K562 (cell line): Measurements from ENCODE around the gene SMIM41. TPM values are rescaled to one million over a fixed set of nuclear protein-coding genes. Genes with fewer than 3 reads are reported as not detected.

Experiments used
- ATAC-seq: fragments of 200-7000 bp; cut with Tn5 transposase; 3 replicates; pipeline ENCODE4 v1.9.1; 2020; ENCODE audit warnings: moderate library complexity
- BruUV-seq: library from RNA; stranded (reverse); fragments of 400-500 nt; replicated peaks from 2 replicates; lab custom pipeline; 2021; lab: Mats Ljungman, UMichigan
- CTCF ChIA-PET: fragments of 300-600 bp; formaldehyde crosslinking; extraction: SDS; loops from one replicate; lab custom pipeline; 2021; ENCODE audit warnings: low intra/inter-chr PET ratio; lab: Yijun Ruan, JAX
- POLR2A ChIA-PET: fragments of 300-600, 350-650 bp; sonication (Branson Sonifier 250); formaldehyde crosslinking; extraction: SDS; loops from one replicate; lab custom pipeline; 2021; ENCODE audit warnings: antibody characterized with exemption, inconsistent platforms; lab: Yijun Ruan, JAX
- DNase-seq, 4 experiments: peaks; one replicate each; pipeline versions ENCODE4 v3.0.0 to v3.0.0-alpha.2; 2011 to 2018; ENCODE audit warnings: low spot score in 3 of 4, mixed read lengths in 3 of 4; ENCODE audit errors: extremely low read depth in 1 of 4
- FAIRE-seq: peaks from 2 replicates; lab custom pipeline; 2011; peaks lifted over from hg19 to GRCh38; lab: Jason Lieb, UNC
- H2AFZ ChIP-seq: 2 replicates; pipeline ENCODE4 v1.6.0; 2011; ENCODE audit warnings: low read depth, low read length, control low read depth, inconsistent platforms
- H3K27ac ChIP-seq: fragments of 200-600 bp; 3 replicates; pipeline ENCODE4 v1.8.0; 2011; ENCODE audit warnings: low read depth, mild to moderate bottlenecking, control low read depth, inconsistent platforms, low read length, moderate library complexity, mixed read lengths; ENCODE audit errors: extremely low read depth
- H3K27me3 ChIP-seq, 2 experiments: fragments of 300-600 bp in 1 of 2; 2 replicates in 1 of 2; 3 replicates in 1 of 2; pipeline versions ENCODE4 v1.6.0 to v1.8.0; 2011; ENCODE audit warnings: inconsistent platforms in 2 of 2, low read length in 2 of 2, mild to moderate bottlenecking in 1 of 2, mixed read lengths in 1 of 2, moderate library complexity in 1 of 2; ENCODE audit not compliant: control insufficient read depth in 2 of 2, insufficient read depth in 2 of 2
- H3K36me3 ChIP-seq: fragments of 300-600 bp; 3 replicates; pipeline ENCODE4 v1.8.0; 2011; ENCODE audit warnings: mild to moderate bottlenecking, low read length, inconsistent platforms; ENCODE audit not compliant: control insufficient read depth, insufficient read depth
- H3K4me1 ChIP-seq, 2 experiments: fragments of 200-600 bp in 1 of 2; replicated peaks in 1 of 2; 2 replicates in 1 of 2; 3 replicates in 1 of 2; pipeline versions ENCODE4 v1.5.1 to v1.8.0; 2011; ENCODE audit warnings: inconsistent platforms in 2 of 2, low read length in 2 of 2, mild to moderate bottlenecking in 1 of 2, mixed read lengths in 1 of 2, moderate library complexity in 1 of 2; ENCODE audit not compliant: control insufficient read depth in 2 of 2, insufficient read depth in 2 of 2
- H3K4me2 ChIP-seq: 2 replicates; pipeline ENCODE4 v1.6.1; 2011; ENCODE audit warnings: low read length, control low read depth, inconsistent platforms, mixed read lengths; ENCODE audit not compliant: insufficient read depth
- H3K4me3 ChIP-seq: fragments of 200-600 bp; sonication (generic), shearing (Covaris generic); 2 replicates; pipeline ENCODE4 v1.5.1; 2016; ENCODE audit warnings: control low read depth, inconsistent platforms
- H3K79me2 ChIP-seq: fragments of 200-600 bp; 3 replicates; pipeline ENCODE4 v1.8.0; 2011; ENCODE audit warnings: low read length, inconsistent platforms; ENCODE audit not compliant: control insufficient read depth, insufficient read depth
- H3K9ac ChIP-seq, 2 experiments: 2 replicates each; pipeline versions ENCODE4 v1.6.0 to v1.6.1; 2011; ENCODE audit warnings: low read depth in 2 of 2, low read length in 2 of 2, control low read depth in 1 of 2, inconsistent platforms in 1 of 2, mild to moderate bottlenecking in 1 of 2, mixed read lengths in 1 of 2; ENCODE audit not compliant: insufficient read depth in 1 of 2
- H3K9me1 ChIP-seq: one replicate; pipeline ENCODE4 v1.6.0; 2011; ENCODE audit warnings: inconsistent platforms, mild to moderate bottlenecking, low read length, moderate library complexity; ENCODE audit not compliant: control insufficient read depth, insufficient read depth
- H3K9me3 ChIP-seq: replicated peaks from 2 replicates; pipeline ENCODE4 v1.5.1; 2011; ENCODE audit warnings: low read depth, low read length, inconsistent platforms; ENCODE audit not compliant: control insufficient read depth, insufficient read depth
- H4K20me1 ChIP-seq: replicated peaks from 2 replicates; pipeline ENCODE4 v1.6.1; 2011; ENCODE audit warnings: low read length, inconsistent platforms, mixed read lengths; ENCODE audit not compliant: control insufficient read depth, insufficient read depth
- NR4A1 ChIP-seq, 2 experiments: fragments of 250-450 bp in 1 of 2; fragments of 450-650 bp in 1 of 2; sonication (Bioruptor Pico) in 1 of 2; IDR thresholded peaks; 2 replicates each; pipeline versions ENCODE4 v1.4.0 to v1.6.1; 2016 to 2020; ENCODE audit warnings: mild to moderate bottlenecking in 2 of 2, missing compliant biosample characterization in 1 of 2, missing genetic modification characterization in 1 of 2, moderate library complexity in 1 of 2
- PATZ1 ChIP-seq: fragments of 250-450 bp; sonication (Bioruptor Pico); IDR thresholded peaks from 2 replicates; pipeline ENCODE4 v1.5.0; 2020; ENCODE audit warnings: mild to moderate bottlenecking, borderline replicate concordance
- WGBS: fragments of 100-300 bp; shearing (Covaris generic); methylation state at CpG from one replicate; pipeline ENCODE4 v1.1.6; 2016; ENCODE audit warnings: low coverage, mixed read lengths; ENCODE audit not compliant: insufficient coverage; ENCODE audit errors: missing lambda C conversion rate; 5-methylcytosine and 5-hydroxymethylcytosine counted together
- in situ Hi-C: fragments of 300-500 bp; cut with MboI; formaldehyde crosslinking; loops from 4 replicates; pipeline ENCODE4 v1.15.0; 2018; ENCODE audit warnings: inconsistent platforms, mixed read lengths
- intact Hi-C: fragments of 100-400 bp; cut with micrococcal nuclease; formaldehyde crosslinking; loops from 2 replicates; pipeline ENCODE4 v1.14.2; 2022
- polyA plus RNA-seq, 8 experiments: library from polyadenylated mRNA; depleted of rRNA in 4 of 8; stranded (reverse) in 5 of 8; unstranded in 3 of 8; fragments of >200 nt; fragmentation: Nextera tagmentation in 2 of 8; fragmentation: Illumina TruSeq in 1 of 8; extraction: Ambion mirVana in 2 of 8; extraction: Trizol in 1 of 8; gene quantifications; 2 replicates each; pipeline versions ENCODE4 v1.2.1 to v1.2.3, GENCODE V29; 2011 to 2014; ENCODE audit warnings: inconsistent platforms in 1 of 8, missing spikeins in 1 of 8
- total RNA-seq, 7 experiments: library from RNA; depleted of rRNA in 6 of 7; stranded (reverse); fragments of >200 nt in 6 of 7; fragmentation: Illumina TruSeq in 2 of 7; extraction: Trizol in 2 of 7; gene quantifications; 2 replicates each; pipeline versions ENCODE4 v1.2.1 to v1.2.3, GENCODE V29; 2011 to 2021; ENCODE audit warnings: low replicate concordance in 1 of 7

The SMIM41 gene
- total and polyA plus RNA-seq, 9 of the 15 experiments (the other 6 are each of a cell fraction or from before 2014, with no cell fraction given): not detected

DNA sequence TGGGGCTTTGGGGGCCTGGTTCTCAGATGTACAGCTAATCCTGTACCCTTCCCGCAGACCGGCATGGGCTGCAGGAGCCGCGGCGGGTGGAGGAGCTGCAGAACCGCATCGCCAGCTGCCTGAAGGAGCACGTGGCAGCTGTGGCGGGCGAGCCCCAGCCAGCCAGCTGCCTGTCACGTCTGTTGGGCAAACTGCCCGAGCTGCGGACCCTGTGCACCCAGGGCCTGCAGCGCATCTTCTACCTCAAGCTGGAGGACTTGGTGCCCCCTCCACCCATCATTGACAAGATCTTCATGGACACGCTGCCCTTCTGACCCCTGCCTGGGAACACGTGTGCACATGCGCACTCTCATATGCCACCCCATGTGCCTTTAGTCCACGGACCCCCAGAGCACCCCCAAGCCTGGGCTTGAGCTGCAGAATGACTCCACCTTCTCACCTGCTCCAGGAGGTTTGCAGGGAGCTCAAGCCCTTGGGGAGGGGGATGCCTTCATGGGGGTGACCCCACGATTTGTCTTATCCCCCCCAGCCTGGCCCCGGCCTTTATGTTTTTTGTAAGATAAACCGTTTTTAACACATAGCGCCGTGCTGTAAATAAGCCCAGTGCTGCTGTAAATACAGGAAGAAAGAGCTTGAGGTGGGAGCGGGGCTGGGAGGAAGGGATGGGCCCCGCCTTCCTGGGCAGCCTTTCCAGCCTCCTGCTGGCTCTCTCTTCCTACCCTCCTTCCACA, 20.7 kb upstream of the SMIM41 start:
- H4K20me1 ChIP-seq: no peaks in the 10 kb centered on the region
- FAIRE-seq: no peak
- BruUV-seq: no TSS peak
- 50% methylated on average over 22 of the region's 25 CpGs for WGBS
- no peaks in the 10 kb centered on the region for H3K9me1 ChIP-seq
- H2AFZ ChIP-seq: no peak overlapping the region
- no peaks in the 10 kb centered on the region for H3K9me3 ChIP-seq
- no peak overlapping the region for H3K4me3 ChIP-seq
- H3K27me3 ChIP-seq: peaks cover 0 to 16% of the 10 kb centered on the region in 2 experiments; a peak in 3 of 5 replicates
- H3K36me3 ChIP-seq: no peaks in the 10 kb centered on the region
- peak overlapping the region in 1 of 2 experiments; percentile 31; a peak in 2 of 4 replicates for H3K9ac ChIP-seq
- H3K79me2 ChIP-seq: no peaks in the 10 kb centered on the region
- intact Hi-C loops (no loop called here), in situ Hi-C loops (no loop called here)
- TF ChIP-seq PATZ1 (CRISPR knock-in tag): no peak
- peak; percentile 42; the same call in 1 of the 2 replicates for TF ChIP-seq NR4A1 (CRISPR knock-in tag; IDR thresholded peaks at IDR 0.05)
- no peak for TF ChIP-seq NR4A1 (tag; IDR thresholded peaks at IDR 0.05)
- ChIA-PET CTCF (no interaction called here), POLR2A (interaction anchor here (0.5 to 1.6 kb wide), 3 partner anchors 10 to 332 kb away, joined by 3 to 6 read pairs (median 4); no protein-coding TSS in a partner anchor)
- no peak for ATAC-seq
- no peak overlapping the region for H3K27ac ChIP-seq
- H3K4me1 ChIP-seq: peaks cover 3 to 38% of the 10 kb centered on the region in 2 experiments; a peak in 4 of 5 replicates
- no peak overlapping the region for H3K4me2 ChIP-seq
- no peak for DNase-seq
